Pancreas (tissue), 10 donors: ENCODE measurements around the gene PTGES2. TPM values are rescaled to one million over a fixed set of nuclear protein-coding genes. Genes with fewer than 3 reads are reported as not detected.
A peak's percentile ranks its signal among the peaks of the same experiment; 100 is the strongest.

Experiments used
- ATAC-seq, 4 donors: fragments of 200-7000 bp; cut with Tn5 transposase; one replicate each; pipeline versions ENCODE4 v1.8.0 to v1.9.1; 2020; ENCODE audit warnings: mild to moderate bottlenecking in 4 of 4, moderate library complexity in 4 of 4
- DNase-seq, 6 donors: peaks; one replicate each; pipeline ENCODE4 v3.0.0-alpha.2; 2020
- FAIRE-seq: peaks from 2 replicates; lab custom pipeline; 2012; peaks lifted over from hg19 to GRCh38; lab: Jason Lieb, UNC
- H3K27ac ChIP-seq, 4 donors: fragments of 200-600 bp; sonication (generic); 1 replicate in 3 of 4; 2 replicates in 1 of 4; pipeline versions ENCODE4 v1.5.0 to v1.8.0; 2020
- H3K27me3 ChIP-seq, 4 donors: fragments of 200-600 bp; one replicate each; pipeline ENCODE4 v1.8.0; 2021
- H3K36me3 ChIP-seq, 3 donors: fragments of 200-600 bp; sonication (generic) in 1 of 3; one replicate each; pipeline versions ENCODE4 v1.5.0 to v1.8.0; 2020 to 2021
- H3K4me1 ChIP-seq, 3 donors: fragments of 200-600 bp; one replicate each; pipeline ENCODE4 v1.8.0; 2021
- H3K4me3 ChIP-seq, 4 donors: fragments of 200-600 bp; sonication (generic) in 2 of 4; one replicate each; pipeline versions ENCODE4 v1.5.0 to v1.8.0; 2020 to 2021
- H3K9me3 ChIP-seq, 4 donors: fragments of 200-600 bp; one replicate each; pipeline ENCODE4 v1.8.0; 2021
- WGBS, 2 donors: extraction: QIAGEN DNeasy Blood & Tissue Kit; methylation state at CpG; one replicate each; pipeline ENCODE4 v1.1.7; 2013; 5-methylcytosine and 5-hydroxymethylcytosine counted together
- intact Hi-C, 3 donors: fragments of 100-400 bp; cut with DNase I; formaldehyde crosslinking; loops; one replicate each; pipeline versions ENCODE4 v1.11.1 to v1.14.2; 2022
- polyA plus RNA-seq, 2 donors: library from polyadenylated mRNA; stranded (reverse); fragments of 200-250 nt; gene quantifications; one replicate each; pipeline ENCODE4 v1.2.3, GENCODE V29; 2013
- total RNA-seq, 6 donors: library from RNA; stranded (reverse); fragmentation: NEBNext Ultra II Directional in 4 of 6; extraction: Animal tissue kit (Norgen Biotek cat#: 25700) in 4 of 6; gene quantifications; one replicate each; pipeline versions ENCODE4 v1.2.1 to v1.2.4, GENCODE V29; 2021 to 2023
- TF ChIP-seq, protein P1 (sequence below), 4 donors: fragments of 200-600 bp; sonication (generic) in 3 of 4; IDR thresholded peaks; one replicate each; pipeline versions ENCODE4 v1.5.0 to v1.8.0; 2021; ENCODE audit warnings: antibody characterized with exemption in 4 of 4
- donor health status: healthy with polysubstance abuse.
- donor health status: DM: no; HTN: no; CAD: no; lungs with moderate emphysema.
- donor health status: DM: no; HTN: no; CAD: no.
- donor health status: control.
- donor health status: control.
- donor health status: Bipolar disorder and iron deficiency.
- donor health status: DM: yes; HTN: yes; CAD: no.
- donor health status: DM: no; HTN: no; CAD: no.
- donor health status: DM: no; HTN: no; CAD: no.
- donor health status: DM: yes; HTN: yes; CAD: no.

Gene PTGES2
- total and polyA plus RNA-seq, 8 donors, result 25.4 to 78.5 (median 38.4) TPM

DNA sequence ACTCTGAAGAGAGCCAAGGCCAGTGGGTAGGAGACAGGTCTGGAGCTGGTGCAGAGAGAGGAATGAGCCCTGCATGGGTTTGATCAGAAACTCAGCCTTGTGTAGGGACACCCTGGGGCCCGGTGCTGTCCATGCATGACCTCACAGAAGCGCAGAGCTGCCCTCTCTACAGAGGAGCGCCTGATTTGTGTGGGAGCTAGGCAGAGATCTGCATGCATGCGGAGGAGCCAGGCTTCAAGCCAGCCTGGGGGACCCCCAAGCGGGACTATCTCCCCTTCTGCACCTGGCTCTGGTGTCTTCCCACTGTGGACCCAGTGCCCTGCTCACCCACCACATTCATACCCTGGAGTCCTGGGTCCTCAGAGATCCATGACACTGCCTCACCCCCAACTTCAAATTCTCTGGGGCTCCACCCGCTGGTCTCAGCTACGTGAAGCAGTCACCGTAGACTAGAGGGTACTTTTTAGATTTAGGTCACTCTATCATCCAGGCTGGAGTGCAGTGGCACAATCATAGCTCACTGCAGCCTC, 19.1 kb upstream of the PTGES2 start:
- H3K9me3 ChIP-seq, result no peaks in the 10 kb centered on the region
- H3K4me1 ChIP-seq, result peaks cover 11 to 18% (median 12%) of the 10 kb centered on the region in 3 donors
- H3K36me3 ChIP-seq, result no peaks in the 10 kb centered on the region
- H3K4me3 ChIP-seq, result no peak overlapping the region
- TF ChIP-seq, protein P1, sequence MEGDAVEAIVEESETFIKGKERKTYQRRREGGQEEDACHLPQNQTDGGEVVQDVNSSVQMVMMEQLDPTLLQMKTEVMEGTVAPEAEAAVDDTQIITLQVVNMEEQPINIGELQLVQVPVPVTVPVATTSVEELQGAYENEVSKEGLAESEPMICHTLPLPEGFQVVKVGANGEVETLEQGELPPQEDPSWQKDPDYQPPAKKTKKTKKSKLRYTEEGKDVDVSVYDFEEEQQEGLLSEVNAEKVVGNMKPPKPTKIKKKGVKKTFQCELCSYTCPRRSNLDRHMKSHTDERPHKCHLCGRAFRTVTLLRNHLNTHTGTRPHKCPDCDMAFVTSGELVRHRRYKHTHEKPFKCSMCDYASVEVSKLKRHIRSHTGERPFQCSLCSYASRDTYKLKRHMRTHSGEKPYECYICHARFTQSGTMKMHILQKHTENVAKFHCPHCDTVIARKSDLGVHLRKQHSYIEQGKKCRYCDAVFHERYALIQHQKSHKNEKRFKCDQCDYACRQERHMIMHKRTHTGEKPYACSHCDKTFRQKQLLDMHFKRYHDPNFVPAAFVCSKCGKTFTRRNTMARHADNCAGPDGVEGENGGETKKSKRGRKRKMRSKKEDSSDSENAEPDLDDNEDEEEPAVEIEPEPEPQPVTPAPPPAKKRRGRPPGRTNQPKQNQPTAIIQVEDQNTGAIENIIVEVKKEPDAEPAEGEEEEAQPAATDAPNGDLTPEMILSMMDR (IDR thresholded peaks at IDR 0.05), result no peak
- WGBS, 2 donors, result 90 to 93% methylated on average over 8 of the region's 8 CpGs
- FAIRE-seq, result no peak
- H3K27ac ChIP-seq, result no peak overlapping the region
- intact Hi-C loops, result no loop called here
- no peak for ATAC-seq
- DNase-seq, result peak in 3 of 6 donors; percentile 16 to 43 (median 38)
- H3K27me3 ChIP-seq, result no peaks in the 10 kb centered on the region

DNA sequence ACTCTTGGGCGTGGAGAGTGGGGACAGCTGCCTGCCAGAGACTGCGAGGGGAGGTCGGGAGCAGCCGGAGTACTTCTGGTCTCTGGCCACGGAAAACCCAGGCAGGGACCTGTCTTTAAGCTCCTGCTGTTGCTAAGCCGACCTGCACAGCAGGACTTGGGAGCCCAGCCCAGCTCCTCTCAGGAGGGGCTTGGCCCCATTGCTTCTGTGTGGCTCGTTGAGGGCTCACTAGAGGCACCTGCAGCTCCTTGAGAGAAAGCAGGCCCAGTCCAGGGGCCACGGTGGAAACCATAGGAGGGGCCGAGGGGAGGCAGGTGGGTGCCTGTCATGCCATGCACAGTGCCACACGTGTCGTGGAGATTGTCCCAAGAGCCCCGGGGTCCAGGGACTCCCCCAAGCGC, 18.4 kb upstream of the PTGES2 start:
- FAIRE-seq (no peak), DNase-seq (peak in 3 of 6 donors; percentile 21 to 48 (median 36)), ATAC-seq (no peak)
- Histone ChIP-seq H3K4me3 (no peak overlapping the region), H3K36me3 (no peaks in the 10 kb centered on the region), H3K27ac (no peak overlapping the region), H3K27me3 (no peaks in the 10 kb centered on the region), H3K4me1 (peaks cover 11 to 18% (median 12%) of the 10 kb centered on the region in 3 donors), H3K9me3 (no peaks in the 10 kb centered on the region)
- TF ChIP-seq, protein P1 (IDR thresholded peaks at IDR 0.05), result no peak
- WGBS, 2 donors, result 78 to 83% methylated on average over 13 of the region's 13 CpGs
- intact Hi-C loops, result no loop called here

DNA sequence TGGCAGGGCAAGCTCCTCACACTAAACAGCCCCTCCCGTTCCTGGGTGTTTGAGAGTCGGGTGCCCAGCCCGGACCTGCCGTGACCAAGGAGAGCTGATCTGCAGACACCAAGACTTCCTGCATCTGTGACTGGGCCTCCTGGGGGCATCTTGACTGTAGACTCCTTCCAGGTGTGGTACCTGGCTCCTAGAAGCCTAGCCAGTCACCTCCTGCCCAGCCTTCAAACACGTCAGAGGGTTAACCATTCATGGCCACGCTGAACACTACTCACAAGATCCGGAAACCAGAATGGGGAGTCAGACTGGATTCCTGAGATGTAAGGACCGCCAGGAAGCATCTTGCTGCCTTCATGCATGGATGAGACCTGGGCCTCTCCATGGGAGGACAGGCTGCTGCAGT, 18.0 kb upstream of the PTGES2 start:
- Histone ChIP-seq H3K9me3 (no peaks in the 10 kb centered on the region), H3K27me3 (no peaks in the 10 kb centered on the region), H3K4me3 (no peak overlapping the region), H3K4me1 (peaks cover 11 to 18% (median 12%) of the 10 kb centered on the region in 3 donors), H3K27ac (no peak overlapping the region), H3K36me3 (no peaks in the 10 kb centered on the region)
- FAIRE-seq (no peak), DNase-seq (peak in 3 of 6 donors; percentile 11 to 46 (median 43)), ATAC-seq (no peak)
- WGBS, 2 donors, result 64 to 71% methylated on average over 8 of the region's 8 CpGs
- intact Hi-C loops, result no loop called here
- TF ChIP-seq, protein P1 (IDR thresholded peaks at IDR 0.05), result no peak

DNA sequence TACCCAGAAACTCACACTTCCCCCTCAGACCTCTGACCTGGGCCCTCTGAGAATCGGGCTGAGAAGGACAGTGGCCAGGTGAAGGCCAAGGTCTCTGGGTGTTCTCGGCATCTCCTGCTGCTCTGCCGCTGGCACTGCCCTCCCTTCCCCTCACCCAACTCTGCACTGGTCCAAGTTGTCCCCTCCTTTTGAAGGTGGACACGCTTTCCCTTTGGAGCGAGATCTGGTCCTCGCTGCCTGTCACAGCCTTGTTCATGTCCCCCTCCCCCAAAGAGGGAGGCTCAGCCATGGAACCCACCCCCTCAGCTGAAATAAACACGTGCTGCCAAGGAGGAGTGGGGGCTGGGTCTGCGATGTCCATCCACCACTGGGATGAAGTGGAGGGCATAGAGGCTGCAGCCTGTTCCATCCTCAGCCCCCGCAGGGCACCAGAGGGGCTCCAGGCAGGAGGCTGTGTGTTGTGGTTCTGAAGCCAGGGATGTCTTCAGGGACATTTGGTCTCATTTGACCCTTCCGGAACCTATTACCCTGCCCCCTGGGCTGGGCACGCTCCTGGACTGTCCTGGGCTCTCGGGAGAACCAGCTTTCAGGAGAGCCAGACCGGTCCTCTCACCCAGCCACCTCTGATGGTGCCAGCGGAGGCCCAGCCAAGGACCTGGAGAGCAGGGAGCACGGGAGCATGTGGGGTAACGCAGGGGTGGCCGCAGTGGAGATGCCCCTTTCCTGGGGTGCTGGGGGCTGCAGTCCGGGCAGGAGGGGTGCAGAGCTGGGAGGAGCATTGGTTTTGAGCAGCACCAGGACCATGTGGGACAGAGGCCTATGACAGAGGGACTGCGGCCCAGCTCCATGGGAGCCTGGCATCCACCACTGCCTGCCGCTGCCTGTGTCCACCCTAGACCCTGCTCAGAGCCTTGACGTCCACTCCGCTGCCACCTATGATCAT, 17.0 kb upstream of the PTGES2 start:
- TF ChIP-seq, protein P1 (IDR thresholded peaks at IDR 0.05), result no peak
- no peak for ATAC-seq
- intact Hi-C loops, result no loop called here
- WGBS, 2 donors, result 79 to 85% methylated on average over 22 of the region's 22 CpGs
- no peak for FAIRE-seq
- peak in 3 of 6 donors; percentile 14 to 57 (median 49) for DNase-seq
- Histone ChIP-seq H3K4me1 (peaks cover 10 to 12% (median 11%) of the 10 kb centered on the region in 3 donors), H3K27me3 (no peaks in the 10 kb centered on the region), H3K9me3 (no peaks in the 10 kb centered on the region), H3K27ac (no peak overlapping the region), H3K4me3 (no peak overlapping the region), H3K36me3 (no peaks in the 10 kb centered on the region)
